ENCODE data around the gene DNM1L. TPM values are rescaled to one million over a fixed set of nuclear protein-coding genes. Genes with fewer than 3 reads are reported as not detected.

The DNM1L gene
- total RNA-seq: 10 to 100 TPM; 30.6 to 91.6 (median 50.0) TPM

GRCh38 chr12:32679091-32679919 lies at the start of gene DNM1L:
TSS of gene DNM1L (plus strand) at chr12:32679301. CDS start at chr12:32679364, 63 bp downstream.
- Histone ChIP-seq H3K27ac (peak within 1 kb of the TSS; percentile 89 to 94 (median 92)), H3K4me3 (peak within 1 kb of the TSS; percentile 74 to 91 (median 88)), H3K9me3 (no peaks in the 10 kb centered on the region), H3K27me3 (no peaks in the 10 kb centered on the region), H3K36me3 (no peaks in the 10 kb centered on the region), H3K4me1 (peaks cover 0 to 9% (median 0%) of the 10 kb centered on the region in 4 donors)
- peak; percentile 92 to 97 (median 94) for DNase-seq
- peak in 4 of 6 experiments; percentile 19 to 37 (median 33) for TF ChIP-seq CTCF (IDR thresholded peaks at IDR 0.05)
- peak; percentile 79 to 90 for TF ChIP-seq POLR2A (IDR thresholded peaks at IDR 0.05)

- Histone ChIP-seq H3K4me1 (no peaks in the 10 kb centered on the region), H3K27me3 (no peaks in the 10 kb centered on the region), H3K36me3 (peaks cover 0 to 75% (median 0%) of the 10 kb centered on the region in 3 donors), H3K27ac (no peak overlapping the region), H3K9me3 (no peaks in the 10 kb centered on the region), H3K4me3 (no peak overlapping the region)
- DNase-seq: no peak
- TF ChIP-seq POLR2A (IDR thresholded peaks at IDR 0.05) (no peak), CTCF (IDR thresholded peaks at IDR 0.05) (no peak)
These were observed 37.7 kb upstream of the DNM1L start for GRCh38 chr12:32641287-32641901.

- H3K4me3 ChIP-seq: no peak overlapping the region
- H3K36me3 ChIP-seq: peaks cover 0 to 47% (median 0%) of the 10 kb centered on the region in 3 donors
- H3K4me1 ChIP-seq: no peaks in the 10 kb centered on the region
- no peaks in the 10 kb centered on the region for H3K27me3 ChIP-seq
- DNase-seq: no peak
- H3K9me3 ChIP-seq: no peaks in the 10 kb centered on the region
- no peak overlapping the region for H3K27ac ChIP-seq
- no peak for TF ChIP-seq CTCF (IDR thresholded peaks at IDR 0.05)
- no peak for TF ChIP-seq POLR2A (IDR thresholded peaks at IDR 0.05)
These were observed 34.7 kb upstream of the DNM1L start for GRCh38 chr12:32644431-32644830.

- Histone ChIP-seq H3K4me3 (no peak overlapping the region), H3K36me3 (peaks cover 0 to 23% (median 0%) of the 10 kb centered on the region in 3 donors)
- no peak for DNase-seq
These were observed 31.8 kb upstream of the DNM1L start for GRCh38 chr12:32647275-32647674.

GRCh38 chr12:32650508-32650907 lies 28.6 kb upstream of the DNM1L start:
- Histone ChIP-seq H3K36me3 (peaks cover 0 to under 1% (median 0%) of the 10 kb centered on the region in 3 donors), H3K4me1 (no peaks in the 10 kb centered on the region), H3K9me3 (no peaks in the 10 kb centered on the region), H3K27me3 (no peaks in the 10 kb centered on the region), H3K4me3 (no peak overlapping the region), H3K27ac (no peak overlapping the region)
- TF ChIP-seq POLR2A (IDR thresholded peaks at IDR 0.05): no peak
- TF ChIP-seq CTCF (IDR thresholded peaks at IDR 0.05): no peak
- no peak for DNase-seq

More at GRCh38 chr12:32647275-32647674, 31.8 kb upstream of the DNM1L start:
- no peaks in the 10 kb centered on the region for H3K9me3 ChIP-seq
- TF ChIP-seq POLR2A (IDR thresholded peaks at IDR 0.05) (no peak), CTCF (IDR thresholded peaks at IDR 0.05) (no peak)
- no peak overlapping the region for H3K27ac ChIP-seq
- no peaks in the 10 kb centered on the region for H3K27me3 ChIP-seq
- H3K4me1 ChIP-seq: no peaks in the 10 kb centered on the region

Measured in Peyer's patch (tissue), 4 donors.